Sigmoid colon (tissue), 7 donors: ENCODE measurements around the gene OR6C70. TPM values are rescaled to one million over a fixed set of nuclear protein-coding genes. Genes with fewer than 3 reads are reported as not detected.
"Not testable (repeated sequence)": the region's sequence is repeated elsewhere in the genome, so short reads cannot be mapped to it uniquely, and the experiment has no call there.

Experiments used
- DNase-seq: peaks from one replicate; pipeline ENCODE4 v3.0.0-alpha.2; 2019
- H3K27ac ChIP-seq, 4 donors: fragments of 200-600 bp; sonication (generic); one replicate each; pipeline ENCODE4 v1.5.1; 2016 to 2019; ENCODE audit warnings: mild to moderate bottlenecking in 1 of 4
- H3K27me3 ChIP-seq, 3 donors: fragments of 200-600 bp; sonication (generic); one replicate each; pipeline ENCODE4 v1.5.1; 2019; ENCODE audit warnings: mild to moderate bottlenecking in 1 of 3
- H3K36me3 ChIP-seq, 4 donors: fragments of 200-600 bp; sonication (generic); one replicate each; pipeline ENCODE4 v1.5.1; 2016 to 2019
- H3K4me1 ChIP-seq, 4 donors: fragments of 200-600 bp; sonication (generic); one replicate each; pipeline ENCODE4 v1.5.1; 2017 to 2019
- H3K4me3 ChIP-seq, 4 donors: fragments of 200-600 bp; sonication (generic); one replicate each; pipeline ENCODE4 v1.5.1; 2017 to 2019; ENCODE audit warnings: mild to moderate bottlenecking in 2 of 4, moderate library complexity in 1 of 4
- H3K9me3 ChIP-seq, 4 donors: fragments of 200-600 bp in 3 of 4; sonication (generic) in 3 of 4; one replicate each; pipeline versions ENCODE4 v1.5.1 to v1.6.1; 2013 to 2019
- CTCF ChIP-seq, 4 experiments: fragments of 450-650 bp in 3 of 4; fragments of 200-600 bp in 1 of 4; IDR thresholded peaks; one replicate each; pipeline ENCODE4 v1.5.1; 2016 to 2019; ENCODE audit warnings: antibody characterized with exemption in 4 of 4, mild to moderate bottlenecking in 3 of 4, moderate library complexity in 2 of 4
- EP300 ChIP-seq, 4 donors: sonication (generic); formaldehyde crosslinking; IDR thresholded peaks; one replicate each; pipeline ENCODE4 v1.6.1; 2017; ENCODE audit warnings: antibody characterized with exemption in 4 of 4
- POLR2A ChIP-seq, 2 donors: fragments of 450-650 bp; IDR thresholded peaks; one replicate each; pipeline ENCODE4 v1.6.1; 2016; ENCODE audit warnings: antibody characterized with exemption in 2 of 2, mild to moderate bottlenecking in 2 of 2, moderate library complexity in 2 of 2
- POLR2AphosphoS5 ChIP-seq, 4 donors: sonication (generic); formaldehyde crosslinking; IDR thresholded peaks; one replicate each; pipeline ENCODE4 v1.6.1; 2017; ENCODE audit warnings: antibody characterized with exemption in 4 of 4
- WGBS, 2 donors: extraction: QIAGEN DNeasy Blood & Tissue Kit; methylation state at CpG; one replicate each; pipeline ENCODE4 v1.1.7; 2013; 5-methylcytosine and 5-hydroxymethylcytosine counted together
- intact Hi-C: fragments of 100-400 bp; cut with DNase I; formaldehyde crosslinking; loops from one replicate; pipeline ENCODE4 v1.15.1; 2023
- polyA plus RNA-seq, 3 donors: library from polyadenylated mRNA; stranded (reverse); fragments of 200-250 nt; gene quantifications; one replicate each; pipeline ENCODE4 v1.2.3, GENCODE V29; 2013
- total RNA-seq, 4 donors: library from RNA; depleted of rRNA; stranded (reverse); fragments of >200 nt; gene quantifications; one replicate each; pipeline ENCODE4 v1.1.0, GENCODE V29; 2016
- donor health status: healthy with polysubstance abuse.
- donor health status: Bipolar disorder and iron deficiency.
- donor health status: healthy.

The OR6C70 gene
- total and polyA plus RNA-seq, 7 donors = not detected

GRCh38 chr12:55472264-55472663, 2.3 kb upstream of the OR6C70 start:
- no peak overlapping the region for H3K27ac ChIP-seq
- 87 to 90% methylated on average over 1 of the region's 1 CpG for WGBS, 2 donors
- no peaks in the 10 kb centered on the region for H3K9me3 ChIP-seq
- no peaks in the 10 kb centered on the region for H3K27me3 ChIP-seq
- intact Hi-C loops = no loop called here
- DNase-seq = no peak
- no peak overlapping the region for H3K4me3 ChIP-seq
- no peak for TF ChIP-seq EP300 (IDR thresholded peaks at IDR 0.05)
- TF ChIP-seq POLR2AphosphoS5 (IDR thresholded peaks at IDR 0.05) = no peak
- TF ChIP-seq CTCF (IDR thresholded peaks at IDR 0.05) = no peak
- TF ChIP-seq POLR2A (IDR thresholded peaks at IDR 0.05) = no peak
- H3K4me1 ChIP-seq = no peaks in the 10 kb centered on the region
- no peaks in the 10 kb centered on the region for H3K36me3 ChIP-seq

- intact Hi-C loops = no loop called here
- Histone ChIP-seq H3K4me1 (no peaks in the 10 kb centered on the region), H3K4me3 (no peak overlapping the region), H3K27me3 (no peaks in the 10 kb centered on the region), H3K27ac (no peak overlapping the region), H3K36me3 (no peaks in the 10 kb centered on the region), H3K9me3 (no peaks in the 10 kb centered on the region)
- DNase-seq = no peak
- TF ChIP-seq EP300 (IDR thresholded peaks at IDR 0.05) (no peak), POLR2AphosphoS5 (IDR thresholded peaks at IDR 0.05) (no peak), POLR2A (IDR thresholded peaks at IDR 0.05) (no peak), CTCF (IDR thresholded peaks at IDR 0.05) (no peak)
- 61 to 69% methylated on average over 2 of the region's 2 CpGs for WGBS, 2 donors
These were observed 647 bp downstream of the OR6C70 start for GRCh38 chr12:55469291-55469690.

GRCh38 chr12:55467836-55468235, 2.1 kb downstream of the OR6C70 start:
- intact Hi-C loops = no loop called here

GRCh38 chr12:55464926-55465325, 5.0 kb downstream of the OR6C70 start:
- H3K36me3 ChIP-seq, H3K4me1 ChIP-seq, H3K9me3 ChIP-seq, intact Hi-C loops, H3K27ac ChIP-seq, DNase-seq, H3K27me3 ChIP-seq, H3K4me3 ChIP-seq: not testable (repeated sequence)
- 97% methylated on average over 1 of the region's 1 CpG for WGBS, 2 donors

More at GRCh38 chr12:55467836-55468235, 2.1 kb downstream of the OR6C70 start:
- no peak for DNase-seq
- Histone ChIP-seq H3K4me1 (no peaks in the 10 kb centered on the region), H3K9me3 (no peaks in the 10 kb centered on the region), H3K27ac (no peak overlapping the region), H3K27me3 (no peaks in the 10 kb centered on the region), H3K4me3 (no peak overlapping the region), H3K36me3 (no peaks in the 10 kb centered on the region)
- TF ChIP-seq POLR2A (IDR thresholded peaks at IDR 0.05) (no peak), CTCF (IDR thresholded peaks at IDR 0.05) (no peak), POLR2AphosphoS5 (IDR thresholded peaks at IDR 0.05) (no peak), EP300 (IDR thresholded peaks at IDR 0.05) (no peak)
- 37 to 48% methylated on average over 2 of the region's 2 CpGs for WGBS, 2 donors

- Histone ChIP-seq H3K4me3 (no peak overlapping the region), H3K4me1 (no peaks in the 10 kb centered on the region), H3K9me3 (no peaks in the 10 kb centered on the region), H3K27me3 (no peaks in the 10 kb centered on the region), H3K27ac (no peak overlapping the region), H3K36me3 (no peaks in the 10 kb centered on the region)
- intact Hi-C loops = no loop called here
- TF ChIP-seq CTCF (IDR thresholded peaks at IDR 0.05) = no peak
- no peak for TF ChIP-seq POLR2AphosphoS5 (IDR thresholded peaks at IDR 0.05)
- no peak for TF ChIP-seq POLR2A (IDR thresholded peaks at IDR 0.05)
- TF ChIP-seq EP300 (IDR thresholded peaks at IDR 0.05) = no peak
- DNase-seq = no peak
These were observed 21.1 kb downstream of the OR6C70 start for GRCh38 chr12:55448825-55449224.
